ENCODE data around the gene CCT5. TPM values are rescaled to one million over a fixed set of nuclear protein-coding genes. Genes with fewer than 3 reads are reported as not detected.

Gene CCT5
- total RNA-seq, 4 donors from 2014 or later = 113 to 208 (median 155) TPM

DNA sequence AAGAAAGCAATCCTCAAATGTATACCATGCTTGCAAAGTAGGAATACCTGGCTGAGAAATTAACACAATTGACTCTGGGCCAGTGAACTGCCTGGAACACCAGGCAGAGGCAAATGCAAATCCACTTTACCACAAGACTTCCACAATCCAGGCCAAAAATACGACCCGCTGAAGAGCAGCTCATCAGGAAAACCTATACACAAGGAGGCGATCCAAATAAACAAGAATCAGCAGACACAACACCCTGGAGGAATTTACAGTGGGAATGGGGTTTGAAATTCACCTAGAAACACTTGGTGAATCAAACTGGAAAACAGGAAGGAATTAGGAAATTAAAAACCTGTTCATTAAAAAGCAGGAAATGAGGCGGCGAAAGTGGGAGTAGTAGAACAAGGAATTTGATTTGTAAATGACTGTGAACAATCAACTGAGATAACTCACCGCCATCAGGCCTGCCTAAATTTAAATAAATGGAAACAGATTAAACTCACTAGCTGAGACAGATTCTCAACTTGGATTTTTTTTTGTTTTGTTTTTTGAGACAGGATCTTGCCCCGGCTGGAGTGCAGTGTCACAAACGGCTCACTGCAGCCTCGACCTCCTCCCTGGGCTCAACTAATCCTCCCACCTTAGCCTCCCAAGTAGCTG lies 41.7 kb downstream of the CCT5 start:
- WGBS, 2 donors (ENCODE audit: low coverage in 1 of 2) = 72 to 78% methylated on average over 8 to 9 of the region's 9 CpGs
- Histone ChIP-seq H3K27ac (no peak overlapping the region), H3K4me1 (no peaks in the 10 kb centered on the region), H3K36me3 (peaks cover 0 to 40% of the 10 kb centered on the region in 2 donors), H3K27me3 (no peaks in the 10 kb centered on the region), H3K9me3 (no peaks in the 10 kb centered on the region), H3K4me3 (no peak overlapping the region)
- no peak for ATAC-seq
- TF ChIP-seq, protein P1, sequence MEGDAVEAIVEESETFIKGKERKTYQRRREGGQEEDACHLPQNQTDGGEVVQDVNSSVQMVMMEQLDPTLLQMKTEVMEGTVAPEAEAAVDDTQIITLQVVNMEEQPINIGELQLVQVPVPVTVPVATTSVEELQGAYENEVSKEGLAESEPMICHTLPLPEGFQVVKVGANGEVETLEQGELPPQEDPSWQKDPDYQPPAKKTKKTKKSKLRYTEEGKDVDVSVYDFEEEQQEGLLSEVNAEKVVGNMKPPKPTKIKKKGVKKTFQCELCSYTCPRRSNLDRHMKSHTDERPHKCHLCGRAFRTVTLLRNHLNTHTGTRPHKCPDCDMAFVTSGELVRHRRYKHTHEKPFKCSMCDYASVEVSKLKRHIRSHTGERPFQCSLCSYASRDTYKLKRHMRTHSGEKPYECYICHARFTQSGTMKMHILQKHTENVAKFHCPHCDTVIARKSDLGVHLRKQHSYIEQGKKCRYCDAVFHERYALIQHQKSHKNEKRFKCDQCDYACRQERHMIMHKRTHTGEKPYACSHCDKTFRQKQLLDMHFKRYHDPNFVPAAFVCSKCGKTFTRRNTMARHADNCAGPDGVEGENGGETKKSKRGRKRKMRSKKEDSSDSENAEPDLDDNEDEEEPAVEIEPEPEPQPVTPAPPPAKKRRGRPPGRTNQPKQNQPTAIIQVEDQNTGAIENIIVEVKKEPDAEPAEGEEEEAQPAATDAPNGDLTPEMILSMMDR (IDR thresholded peaks at IDR 0.05) = no peak
- no peak for TF ChIP-seq POLR2AphosphoS5 (IDR thresholded peaks at IDR 0.05)
- no peak for TF ChIP-seq EP300 (IDR thresholded peaks at IDR 0.05)
- no peak for TF ChIP-seq POLR2A (IDR thresholded peaks at IDR 0.05)

- H3K27ac ChIP-seq = no peak overlapping the region
- H3K4me3 ChIP-seq = no peak overlapping the region
- WGBS, 2 donors (ENCODE audit: low coverage in 1 of 2) = 93 to 97% methylated on average over 3 of the region's 3 CpGs
- H3K36me3 ChIP-seq = peaks cover 0 to 18% of the 10 kb centered on the region in 2 donors
- no peaks in the 10 kb centered on the region for H3K4me1 ChIP-seq
- TF ChIP-seq POLR2AphosphoS5 (IDR thresholded peaks at IDR 0.05) (no peak), EP300 (IDR thresholded peaks at IDR 0.05) (no peak), POLR2A (IDR thresholded peaks at IDR 0.05) (no peak)
- TF ChIP-seq, protein P1 (IDR thresholded peaks at IDR 0.05) = no peak
- no peaks in the 10 kb centered on the region for H3K27me3 ChIP-seq
- no peak for ATAC-seq
- H3K9me3 ChIP-seq = no peaks in the 10 kb centered on the region
Measured at GRCh38 chr5:10293907-10294662, 44.0 kb downstream of the CCT5 start.

- Histone ChIP-seq H3K27me3 (no peaks in the 10 kb centered on the region), H3K4me3 (no peak overlapping the region), H3K27ac (no peak overlapping the region), H3K4me1 (no peaks in the 10 kb centered on the region), H3K9me3 (no peaks in the 10 kb centered on the region), H3K36me3 (peaks cover 0 to 9% of the 10 kb centered on the region in 2 donors)
- TF ChIP-seq EP300 (IDR thresholded peaks at IDR 0.05) (no peak), POLR2A (IDR thresholded peaks at IDR 0.05) (no peak), POLR2AphosphoS5 (IDR thresholded peaks at IDR 0.05) (no peak)
- TF ChIP-seq, protein P1 (IDR thresholded peaks at IDR 0.05) = no peak
- WGBS, 2 donors (ENCODE audit: low coverage in 1 of 2) = 77 to 95% methylated on average over 6 to 7 of the region's 8 CpGs
- ATAC-seq = no peak
Measured at GRCh38 chr5:10295619-10296326, 45.7 kb downstream of the CCT5 start.

DNA sequence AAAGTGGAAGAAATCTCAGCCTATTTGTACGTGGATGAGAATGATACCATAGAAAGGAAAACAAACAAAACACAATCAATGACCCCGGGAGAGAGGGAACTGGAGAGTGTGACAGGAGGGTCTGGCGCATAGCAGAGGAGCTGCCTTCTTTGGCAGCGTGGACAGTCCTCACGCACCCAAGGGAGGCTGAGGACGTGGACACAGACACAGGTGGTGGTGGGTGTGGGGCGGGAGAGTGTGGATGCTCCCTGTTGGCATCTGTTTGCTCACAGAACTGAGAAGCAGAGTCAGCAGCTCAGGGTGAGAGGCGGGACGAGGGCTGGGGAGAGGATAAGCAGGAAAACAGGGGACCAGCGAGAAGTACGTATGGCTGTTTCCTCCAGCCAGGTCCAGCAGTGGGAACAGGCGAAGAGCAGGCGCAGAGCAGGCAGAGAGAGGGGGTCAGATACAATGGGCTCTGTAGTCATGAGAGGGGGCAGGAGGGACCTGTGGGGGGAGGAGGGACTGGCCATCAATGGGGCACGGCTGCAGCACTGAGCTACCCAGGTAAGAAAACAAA lies 47.6 kb downstream of the CCT5 start:
- no peak for ATAC-seq
- TF ChIP-seq EP300 (IDR thresholded peaks at IDR 0.05) (no peak), POLR2AphosphoS5 (IDR thresholded peaks at IDR 0.05) (no peak), POLR2A (IDR thresholded peaks at IDR 0.05) (no peak)
- TF ChIP-seq, protein P1 (IDR thresholded peaks at IDR 0.05) = no peak
- peaks cover 0 to 6% (median 0%) of the 10 kb centered on the region in 3 donors for H3K4me1 ChIP-seq
- 56 to 89% methylated on average over 3 to 9 of the region's 14 CpGs for WGBS, 2 donors (ENCODE audit: low coverage in 1 of 2)
- no peak overlapping the region for H3K27ac ChIP-seq
- H3K36me3 ChIP-seq = peaks cover 0 to 5% of the 10 kb centered on the region in 2 donors
- H3K9me3 ChIP-seq = no peaks in the 10 kb centered on the region
- H3K27me3 ChIP-seq = no peaks in the 10 kb centered on the region
- H3K4me3 ChIP-seq = no peak overlapping the region
